ENCODE data around the gene FAM3C.

The FAM3C gene

DNA sequence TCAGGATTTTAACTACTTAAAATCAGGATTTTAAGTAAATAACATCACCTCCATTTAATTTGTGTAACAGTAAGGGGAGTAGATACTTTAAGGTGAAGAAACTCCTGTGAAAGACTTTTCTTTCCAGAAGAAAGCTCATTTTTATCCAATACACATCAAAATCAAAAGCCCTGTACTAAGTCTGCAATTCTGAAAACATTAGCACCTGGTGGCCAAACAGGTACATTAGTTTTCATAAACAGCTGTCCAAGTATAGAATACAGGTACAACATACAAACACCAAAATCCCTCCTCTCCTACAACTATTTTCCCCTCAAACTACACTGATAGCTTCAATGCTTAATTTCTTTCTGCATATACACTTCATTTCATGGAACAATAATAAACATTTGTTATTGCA is 22.9 kb downstream of the FAM3C start:
- peak; percentile 24; the same call in 1 of the 3 replicates for ATAC-seq
- TF ChIP-seq ESRRG (CRISPR knock-in tag; IDR thresholded peaks at IDR 0.05) (no peak), CREB5 (CRISPR knock-in tag; IDR thresholded peaks at IDR 0.05; ENCODE audit: low read depth) (no peak), TCF4 (CRISPR knock-in tag; IDR thresholded peaks at IDR 0.05; ENCODE audit: borderline replicate concordance) (no peak), PATZ1 (CRISPR knock-in tag; IDR thresholded peaks at IDR 0.05; ENCODE audit: borderline replicate concordance) (no peak), OSR1 (CRISPR knock-in tag; IDR thresholded peaks at IDR 0.05) (no peak)

GRCh38 chr7:121372376-121373010 is 23.6 kb downstream of the FAM3C start:
- peak; percentile 59 for ATAC-seq
- TF ChIP-seq CREB5 (CRISPR knock-in tag; IDR thresholded peaks at IDR 0.05; ENCODE audit: low read depth) (no peak), CSRNP3 (CRISPR knock-in tag; IDR thresholded peaks at IDR 0.05) (no peak), ZNF8 (CRISPR knock-in tag; IDR thresholded peaks at IDR 0.05) (no peak), PPARA (CRISPR knock-in tag; IDR thresholded peaks at IDR 0.05; ENCODE audit: borderline replicate concordance) (no peak), BACH2 (CRISPR knock-in tag; IDR thresholded peaks at IDR 0.05; ENCODE audit: borderline replicate concordance) (no peak), POU6F1 (CRISPR knock-in tag; IDR thresholded peaks at IDR 0.05; ENCODE audit: borderline replicate concordance, low read depth) (peak; percentile 42; the same call in 1 of the 2 replicates), RARB (CRISPR knock-in tag; IDR thresholded peaks at IDR 0.05) (no peak), TCF4 (CRISPR knock-in tag; IDR thresholded peaks at IDR 0.05; ENCODE audit: borderline replicate concordance) (no peak), ZNF70 (CRISPR knock-in tag; IDR thresholded peaks at IDR 0.05) (no peak), TOX (CRISPR knock-in tag; IDR thresholded peaks at IDR 0.05; ENCODE audit: borderline replicate concordance) (peak; percentile 77), TSHZ2 (CRISPR knock-in tag; IDR thresholded peaks at IDR 0.05) (no peak)

DNA sequence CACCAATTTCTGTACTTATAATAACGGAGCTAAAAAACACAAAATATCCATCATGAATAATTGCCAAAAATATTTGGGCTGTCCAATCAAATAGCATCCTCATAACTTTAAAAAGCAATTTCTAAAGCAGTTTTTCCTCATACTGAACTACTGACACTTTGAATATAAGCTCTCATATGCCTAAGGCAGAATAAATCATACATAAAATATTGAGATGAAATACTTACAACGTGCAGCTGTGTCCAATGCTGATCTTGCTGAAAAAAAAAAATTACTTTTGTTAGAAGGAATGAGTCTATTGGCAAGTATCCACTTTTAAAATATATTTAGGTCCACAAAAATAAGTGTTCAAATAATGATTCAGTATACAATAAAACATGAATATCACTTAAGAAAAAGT is 24.2 kb downstream of the FAM3C start:
- TF ChIP-seq ARNTL (CRISPR knock-in tag; IDR thresholded peaks at IDR 0.05; ENCODE audit: borderline replicate concordance, low read depth) (no peak), PPARA (CRISPR knock-in tag; IDR thresholded peaks at IDR 0.05; ENCODE audit: borderline replicate concordance) (no peak), TSHZ2 (CRISPR knock-in tag; IDR thresholded peaks at IDR 0.05) (no peak), ZNF70 (CRISPR knock-in tag; IDR thresholded peaks at IDR 0.05) (no peak), GLIS3 (CRISPR knock-in tag; IDR thresholded peaks at IDR 0.05) (no peak)
- no peak for ATAC-seq

Data from SK-N-SH treated with all-trans-retinoic acid at 6 μM for 48 hours (cell line).